HG02610 (cell line): ENCODE results near the gene SLC39A1.

Experiments
- ATAC-seq: cut with Tn5 transposase; IDR thresholded peaks from one replicate; pipeline ENCODE4 v1.9.1; 2021; ENCODE audit warnings: mild to moderate bottlenecking, moderate library complexity; ENCODE audit not compliant: unreplicated experiment

Gene SLC39A1

DNA sequence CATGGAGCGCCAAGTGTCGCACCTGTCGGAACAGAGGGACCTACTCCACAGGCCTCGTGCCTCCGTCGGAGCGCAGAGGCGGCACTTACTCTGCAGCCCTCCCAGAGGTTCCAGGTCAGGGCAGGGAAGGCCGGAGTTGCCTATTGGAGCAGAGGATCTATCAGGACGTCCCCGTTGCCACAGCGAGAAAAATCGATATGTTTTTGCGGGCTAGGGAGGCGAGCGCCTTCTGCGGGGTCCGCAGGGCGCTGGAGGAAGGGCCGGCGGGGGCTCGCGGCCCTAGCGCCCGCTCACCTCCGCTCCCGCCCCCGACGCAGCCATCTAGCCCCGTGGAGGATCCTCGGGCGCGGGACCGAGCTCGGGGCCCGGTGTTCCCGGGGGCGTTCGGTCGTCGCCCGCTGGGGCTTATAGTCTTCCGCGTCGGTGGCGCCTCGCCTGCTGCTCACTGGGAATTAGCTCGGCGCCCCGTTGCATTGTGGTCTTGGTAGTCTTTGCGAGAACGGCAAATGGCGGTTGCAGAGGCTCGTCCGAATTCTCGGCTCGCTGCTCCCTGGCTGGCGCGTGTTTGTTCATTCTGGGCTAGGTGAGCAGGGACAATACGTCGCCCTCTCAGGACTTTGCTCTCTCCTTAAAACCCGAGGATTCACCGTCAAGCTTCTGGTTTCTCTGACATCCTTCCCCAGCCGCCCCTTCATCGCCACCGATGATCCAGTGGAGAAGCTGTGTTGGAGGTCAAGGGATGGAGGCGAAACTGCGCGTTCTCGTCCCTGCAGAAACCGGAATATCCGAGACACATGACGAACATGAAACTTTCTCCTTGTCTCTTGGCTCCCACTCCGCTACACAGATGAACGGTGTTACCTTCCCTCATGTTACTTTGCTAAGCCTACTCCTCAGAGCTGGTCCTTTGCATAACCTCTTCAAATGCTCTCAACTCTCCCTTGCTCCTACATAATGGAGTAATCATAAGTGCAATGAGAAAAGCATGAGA is 14.2 kb upstream of the SLC39A1 start, which contains the start of gene JTB:
Gene JTB (minus strand): TSS at position 425 of the 991 bp plus-strand sequence. CDS start 422 bp downstream, at position 3.
- ATAC-seq: peak; percentile 79

DNA sequence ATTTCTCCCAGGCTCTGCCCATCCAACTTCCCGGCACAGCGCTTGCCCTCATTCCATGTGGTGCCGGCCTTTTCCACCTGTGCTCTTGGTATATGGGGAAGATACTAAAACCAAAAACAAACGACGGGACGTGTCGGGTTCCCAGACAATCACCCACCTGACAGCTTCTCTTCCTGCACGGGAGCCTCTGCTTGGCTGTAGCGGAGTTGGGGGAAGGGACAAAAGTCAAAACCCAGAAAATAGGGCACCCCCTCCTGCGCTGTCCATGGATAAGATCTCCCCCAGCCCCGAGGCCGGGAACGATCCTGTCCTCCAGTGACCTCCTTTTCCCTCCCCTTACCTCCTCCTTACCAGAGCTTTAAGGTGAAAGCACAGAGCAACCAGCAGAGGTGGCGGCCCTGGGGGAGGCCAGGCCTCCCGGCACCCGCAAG is 13.5 kb upstream of the SLC39A1 start:
- ATAC-seq: no peak

DNA sequence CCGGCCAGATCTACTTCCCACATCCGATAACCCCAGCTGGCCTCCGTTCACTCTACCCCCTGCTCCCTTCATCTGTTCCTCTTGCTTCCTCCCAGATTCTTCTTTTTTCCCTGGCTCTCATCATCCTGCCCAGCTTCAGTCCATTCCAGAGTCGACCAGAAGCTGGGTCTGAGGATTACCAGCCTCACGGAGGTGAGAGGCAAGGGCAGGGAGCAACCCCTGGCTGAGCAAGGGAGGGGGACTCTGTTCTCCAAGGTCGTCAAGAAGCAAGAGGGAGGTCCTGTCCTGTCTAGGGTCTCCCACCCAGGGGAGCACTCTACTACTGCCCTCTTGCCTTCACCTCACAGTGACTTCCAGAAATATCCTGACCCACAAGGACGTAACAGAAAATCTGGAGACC is 10.2 kb upstream of the SLC39A1 start:
- no peak for ATAC-seq

DNA sequence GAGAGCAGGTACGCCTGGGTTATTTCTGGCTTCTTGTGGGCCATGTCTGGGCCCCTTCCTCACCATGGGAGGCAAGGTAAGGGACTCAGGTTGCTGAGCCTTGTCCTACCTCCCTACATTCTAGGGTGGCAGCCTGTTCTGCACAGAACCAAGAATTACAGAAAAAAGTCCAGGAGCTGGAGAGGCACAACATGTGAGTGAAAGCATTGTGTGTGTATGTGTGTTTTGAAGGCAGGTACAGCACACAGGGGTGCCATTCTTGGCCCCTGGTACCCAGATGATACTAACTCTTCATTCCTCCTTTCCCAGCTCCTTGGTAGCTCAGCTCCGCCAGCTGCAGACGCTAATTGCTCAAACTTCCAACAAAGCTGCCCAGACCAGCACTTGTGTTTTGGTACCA is 9.7 kb upstream of the SLC39A1 start:
- no peak for ATAC-seq

DNA sequence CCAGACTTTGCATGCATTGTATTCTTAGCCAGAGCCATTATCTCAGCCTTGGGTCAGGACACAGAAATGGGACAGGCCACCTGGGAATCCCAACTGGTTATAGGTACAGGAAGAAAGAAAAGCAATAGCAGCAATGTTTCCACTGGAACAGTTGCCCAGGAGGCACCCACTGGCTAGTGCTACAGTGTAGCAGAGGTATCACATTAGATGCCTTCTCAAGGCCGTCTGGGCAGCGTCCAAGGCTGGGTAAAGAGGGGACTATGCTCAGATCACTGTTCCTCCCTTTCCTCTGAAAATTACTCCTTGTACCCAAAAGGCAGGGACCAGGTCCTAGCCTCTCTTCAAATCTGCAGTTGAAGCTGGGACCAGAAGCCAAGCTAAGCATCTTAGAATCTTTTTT is 7.0 kb upstream of the SLC39A1 start:
- no peak for ATAC-seq

DNA sequence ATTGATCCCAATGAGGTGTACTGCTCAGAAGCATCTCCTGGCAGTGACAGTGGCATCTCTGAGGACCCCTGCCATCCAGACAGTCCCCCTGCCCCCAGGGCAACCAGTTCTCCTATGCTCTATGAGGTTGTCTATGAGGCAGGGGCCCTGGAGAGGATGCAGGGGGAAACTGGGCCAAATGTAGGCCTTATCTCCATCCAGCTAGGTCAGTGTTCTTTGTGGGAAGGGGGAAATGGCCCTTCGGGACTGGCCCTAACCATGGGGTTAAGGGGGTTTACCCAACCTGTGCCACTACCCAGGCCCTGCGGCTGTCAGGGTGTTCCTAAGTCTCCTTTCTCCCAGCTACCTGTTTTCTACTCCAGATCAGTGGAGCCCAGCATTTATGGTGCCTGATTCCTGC is 5.6 kb upstream of the SLC39A1 start:
- ATAC-seq: no peak

DNA sequence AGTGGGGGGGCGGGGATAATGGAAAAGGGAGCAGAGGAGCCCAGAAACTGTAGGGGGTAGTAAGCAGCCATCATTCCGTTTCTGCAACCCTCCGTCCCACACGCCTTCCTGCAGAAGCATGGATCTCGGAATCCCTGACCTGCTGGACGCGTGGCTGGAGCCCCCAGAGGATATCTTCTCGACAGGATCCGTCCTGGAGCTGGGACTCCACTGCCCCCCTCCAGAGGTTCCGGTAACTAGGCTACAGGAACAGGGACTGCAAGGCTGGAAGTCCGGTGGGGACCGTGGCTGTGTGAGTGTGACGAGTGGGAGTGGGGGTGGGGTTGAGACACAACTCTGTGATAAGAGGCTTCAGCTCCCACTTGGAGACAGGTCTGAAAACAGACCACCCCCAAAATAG is 5.1 kb upstream of the SLC39A1 start:
- no peak for ATAC-seq

DNA sequence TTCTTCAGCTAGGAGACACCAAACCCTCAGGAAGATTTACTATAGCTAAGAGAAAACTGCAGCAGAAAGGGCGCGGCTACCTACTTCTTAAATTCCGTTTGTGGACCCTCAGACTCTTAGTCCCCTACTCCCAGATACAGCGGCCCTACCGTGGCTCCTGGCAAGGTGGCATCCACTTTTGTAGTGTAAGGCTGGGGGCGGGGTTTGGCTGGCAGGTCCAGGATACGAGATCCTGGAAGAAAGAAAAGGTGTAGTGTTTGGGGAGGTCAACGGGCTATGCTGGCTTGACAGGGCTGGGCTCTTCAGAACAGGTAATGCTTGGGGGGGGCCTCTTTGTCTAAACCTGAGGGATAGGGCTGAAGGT is 4.6 kb upstream of the SLC39A1 start:
- ATAC-seq: no peak

DNA sequence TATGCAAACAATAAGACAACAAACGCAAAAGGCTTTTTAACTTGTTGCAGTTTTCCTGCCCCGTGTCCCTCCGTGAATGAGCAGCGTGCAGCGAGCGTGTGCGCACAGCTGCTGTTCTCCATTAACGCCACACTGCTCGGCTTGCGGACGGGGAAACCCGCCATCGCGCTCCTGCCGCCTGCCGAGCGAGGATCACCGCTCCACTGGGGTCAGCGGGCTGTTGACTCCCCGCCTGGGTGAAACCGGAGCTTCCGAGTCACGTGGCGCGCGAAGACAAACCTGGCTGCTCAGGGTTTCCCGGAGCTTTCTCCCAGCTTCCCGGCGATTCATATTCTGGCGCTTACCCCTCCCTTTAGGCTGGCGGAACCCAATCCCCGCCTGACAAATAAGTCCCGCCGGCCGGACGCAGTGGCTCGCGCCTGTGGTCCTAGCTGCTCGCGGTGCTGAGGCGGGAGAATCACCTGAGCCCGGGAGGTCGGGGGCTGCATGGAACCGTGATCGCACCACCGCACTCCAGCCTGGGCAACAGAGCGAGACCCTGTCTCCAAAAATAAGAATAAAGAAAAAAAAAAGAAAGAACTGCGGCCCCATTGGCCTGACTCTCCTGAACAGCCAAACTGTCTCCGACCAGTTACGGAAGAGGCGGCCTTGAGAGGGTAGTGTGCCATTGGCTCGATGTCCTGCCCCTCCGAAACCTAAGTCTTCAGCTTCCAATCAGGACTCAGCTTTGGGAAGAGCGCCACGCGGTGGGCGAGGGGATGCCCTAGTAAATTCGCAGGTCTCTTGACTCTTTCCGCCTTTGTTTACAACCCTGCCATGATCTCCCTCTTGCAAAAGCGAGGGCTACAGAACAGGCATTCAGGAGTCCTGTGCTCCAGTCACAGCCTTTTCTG is 4.0 kb upstream of the SLC39A1 start, which contains the start of gene CREB3L4:
Gene CREB3L4 (plus strand): TSS at position 796 of the 893 bp plus-strand sequence. CDS start 624 bp downstream, outside the sequence.
- ATAC-seq: peak; percentile 70

DNA sequence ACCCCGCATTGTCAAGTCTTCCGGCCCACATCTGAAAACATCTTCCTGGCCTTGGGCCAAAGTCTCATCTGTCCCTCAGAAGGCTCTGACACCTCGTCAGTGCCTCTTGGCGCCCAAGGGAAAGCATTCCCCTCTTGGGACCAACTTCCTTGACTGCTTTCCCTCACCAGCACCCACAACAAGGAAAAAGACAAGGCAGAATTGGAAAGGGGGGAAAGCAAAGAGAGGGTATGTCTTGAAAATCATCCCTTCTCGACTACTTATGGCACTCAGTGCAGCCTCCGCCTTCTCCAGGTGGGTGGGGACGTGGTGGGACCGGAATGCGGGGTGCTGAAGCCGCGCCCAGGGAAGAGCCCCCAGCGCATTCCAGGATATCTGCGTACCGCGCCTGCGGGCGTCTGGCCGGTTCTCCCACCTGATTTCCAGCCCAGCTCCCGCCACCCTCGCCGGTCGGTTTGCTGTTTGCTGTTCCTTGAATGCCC is 554 bp upstream of the SLC39A1 start:
- peak; percentile 1 for ATAC-seq

DNA sequence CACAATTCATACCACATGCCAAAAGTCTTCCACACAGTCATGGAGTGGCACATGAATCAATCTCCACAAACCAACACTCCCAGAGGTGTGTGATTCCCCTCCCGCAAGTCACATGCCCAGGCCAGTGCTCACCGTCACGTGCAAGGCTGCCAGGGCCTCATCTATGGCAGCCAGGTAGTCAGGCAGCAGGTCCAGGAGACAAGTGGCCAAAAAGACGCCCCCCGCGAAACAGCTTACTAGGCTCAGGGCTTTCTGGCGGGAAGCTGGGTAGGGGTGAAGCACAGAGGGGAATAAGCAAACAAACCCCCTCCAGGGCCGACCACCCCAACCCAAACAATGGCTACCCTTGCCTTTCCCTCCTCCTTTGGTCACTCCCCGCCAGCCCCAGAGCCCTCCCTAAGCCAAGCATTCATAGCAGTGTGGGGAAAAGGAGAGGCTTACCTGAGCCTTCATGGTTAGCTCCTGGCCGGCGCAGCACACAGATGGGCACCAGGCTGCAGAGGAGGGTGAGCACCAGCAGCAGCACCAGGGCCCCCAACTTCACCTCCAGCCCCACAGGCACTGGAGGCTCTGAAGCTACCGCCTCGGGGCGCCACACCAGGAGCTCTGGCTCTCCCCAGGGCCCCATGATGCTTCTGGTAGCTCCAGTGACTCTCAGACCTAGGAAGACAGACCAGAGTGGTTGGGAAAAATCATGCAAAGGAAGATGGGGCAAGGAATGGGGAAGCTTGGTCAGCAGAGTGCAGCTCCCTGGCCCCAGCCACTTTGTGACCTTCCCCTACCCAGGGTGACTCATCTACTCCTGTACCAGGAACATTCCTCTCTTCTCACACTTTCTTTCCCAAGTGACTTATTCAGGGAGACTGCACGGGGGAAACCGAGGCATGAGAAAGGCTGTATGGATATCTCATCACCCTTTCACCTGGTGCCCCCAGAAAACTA is 978 bp downstream of the SLC39A1 start:
- no peak for ATAC-seq

DNA sequence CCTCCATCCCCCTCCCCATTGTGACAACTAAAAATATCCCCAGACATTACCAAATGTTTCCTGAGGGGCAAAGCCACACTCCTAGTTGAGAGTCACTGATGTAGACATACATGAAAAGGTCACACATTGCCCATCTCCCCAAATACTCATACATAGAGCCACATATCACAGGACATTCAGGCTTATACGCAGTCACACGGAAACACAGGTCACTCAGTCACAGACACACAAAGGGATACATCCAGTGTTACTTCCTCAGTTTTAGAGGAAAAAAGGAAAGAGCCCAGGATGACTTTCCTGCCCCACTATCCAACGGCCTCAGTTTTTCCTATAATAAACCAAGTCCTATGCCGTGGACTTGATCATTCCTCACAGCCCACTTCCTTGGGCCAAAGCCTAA is 1.9 kb downstream of the SLC39A1 start:
- ATAC-seq: no peak

DNA sequence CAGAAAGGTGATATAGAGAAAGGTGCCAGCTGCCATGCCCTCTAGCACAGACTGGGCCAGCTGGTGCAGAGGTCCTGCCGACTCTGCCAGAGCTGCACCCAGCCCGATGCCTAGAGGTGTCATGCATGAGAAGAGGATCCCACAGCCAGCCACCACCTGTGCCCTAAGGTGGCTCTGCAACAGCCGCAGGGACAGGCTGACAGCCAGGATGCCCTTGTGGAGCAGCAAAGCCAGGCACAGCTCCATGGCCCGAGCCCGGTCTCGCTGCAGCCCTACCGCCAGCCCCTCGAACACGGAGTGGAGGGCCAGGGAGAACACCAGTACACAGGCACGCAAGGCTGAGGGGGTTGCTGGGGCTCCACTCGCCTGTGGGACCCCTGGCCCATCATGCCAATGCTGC is 3.1 kb downstream of the SLC39A1 start:
- ATAC-seq: no peak

DNA sequence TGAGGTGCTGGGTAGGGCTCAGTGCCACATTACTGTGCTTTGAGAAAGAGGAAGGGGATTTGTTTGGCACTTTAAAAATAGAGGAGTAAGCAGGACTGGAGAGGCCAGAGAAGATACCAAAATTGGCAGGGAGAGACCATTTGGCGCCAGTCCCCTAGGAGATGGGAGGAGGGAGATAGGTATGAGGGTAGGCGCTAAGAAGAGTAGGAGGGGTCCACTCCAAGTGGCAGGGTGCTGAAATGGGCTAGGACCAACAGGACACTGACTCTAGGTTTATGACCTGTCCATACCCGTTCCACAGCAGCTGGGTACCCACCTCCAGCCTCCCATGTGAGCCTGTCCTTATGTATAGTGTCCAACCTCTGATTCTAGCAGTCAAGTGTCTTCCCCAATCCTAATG is 3.9 kb downstream of the SLC39A1 start:
- no peak for ATAC-seq

DNA sequence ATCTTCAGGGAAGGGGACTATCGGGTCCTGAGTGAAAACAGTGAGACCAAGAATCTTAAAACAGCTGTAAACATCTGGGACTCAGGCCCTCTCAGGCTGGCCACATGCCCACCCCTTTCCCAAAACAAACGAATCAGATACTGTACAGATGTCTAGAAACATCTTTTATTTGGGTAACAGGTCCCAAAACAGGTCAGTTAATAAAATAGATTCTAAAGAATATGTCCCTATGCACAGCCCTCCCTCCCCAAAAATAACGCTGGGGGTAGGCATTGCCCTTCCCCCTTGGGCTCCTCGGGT is 4.4 kb downstream of the SLC39A1 start:
- ATAC-seq: no peak

DNA sequence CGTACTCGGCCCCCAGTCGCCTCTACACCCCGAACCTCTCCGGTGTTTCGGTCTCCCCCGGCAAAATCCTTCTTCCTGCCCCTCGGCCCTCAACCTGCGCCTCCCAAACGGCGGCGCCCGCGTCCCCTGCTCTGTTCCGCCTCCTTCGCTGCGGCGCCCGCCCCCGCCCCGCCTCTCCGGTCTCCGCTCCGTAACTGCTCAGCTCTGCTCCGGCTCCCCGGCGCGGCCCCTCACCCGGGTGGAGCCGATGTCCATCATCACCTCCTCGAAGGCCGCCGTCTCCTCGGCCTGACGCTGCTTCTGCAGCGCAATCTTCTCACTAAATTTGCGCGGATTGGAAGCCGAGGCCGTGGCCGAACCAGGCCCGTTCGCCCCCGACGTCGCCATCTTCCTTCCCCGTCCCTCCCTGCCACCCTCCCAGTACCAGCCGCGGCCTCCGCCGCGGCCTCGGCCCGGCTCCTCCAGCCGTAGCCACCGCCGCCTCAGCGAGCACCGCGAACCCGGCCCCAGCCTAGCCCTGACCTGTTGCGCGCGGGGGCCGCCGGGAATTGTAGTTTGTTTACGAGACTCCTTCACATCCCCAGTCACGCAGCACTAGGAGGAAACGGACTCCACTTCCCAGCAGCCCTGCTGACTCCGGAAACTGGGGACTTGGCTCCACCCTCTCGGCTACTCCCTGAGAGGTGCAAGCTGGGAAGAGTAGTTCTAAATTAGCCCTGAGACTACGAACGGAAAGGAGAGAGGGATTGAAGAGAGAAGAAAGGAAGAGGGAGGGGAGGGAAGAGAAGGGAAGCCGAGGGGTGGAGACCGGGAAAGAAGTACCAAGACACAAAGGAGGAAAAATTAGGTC is 5.0 kb downstream of the SLC39A1 start, which contains the start of gene CRTC2:
Gene CRTC2 (minus strand): TSS at position 502 of the 850 bp plus-strand sequence. CDS start 115 bp downstream, at position 387.
- ATAC-seq: peak; percentile 64

DNA sequence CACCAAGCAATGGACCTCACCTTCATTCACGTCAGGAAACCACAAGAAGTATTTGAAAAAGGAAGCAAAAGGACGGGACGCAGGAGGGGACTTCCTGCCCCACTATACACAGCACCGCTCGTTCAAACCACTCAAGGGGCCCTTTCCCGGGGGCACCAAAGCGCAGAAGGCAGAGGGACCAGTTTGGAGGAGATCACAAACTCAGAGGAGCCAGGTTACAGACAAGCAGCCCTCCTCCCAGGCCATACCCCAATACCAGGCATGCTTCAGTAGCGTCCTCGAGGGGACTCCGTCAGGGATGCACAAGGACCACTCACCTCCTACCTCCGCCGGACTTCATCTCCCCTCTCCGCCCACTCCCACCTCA is 5.6 kb downstream of the SLC39A1 start:
- no peak for ATAC-seq

DNA sequence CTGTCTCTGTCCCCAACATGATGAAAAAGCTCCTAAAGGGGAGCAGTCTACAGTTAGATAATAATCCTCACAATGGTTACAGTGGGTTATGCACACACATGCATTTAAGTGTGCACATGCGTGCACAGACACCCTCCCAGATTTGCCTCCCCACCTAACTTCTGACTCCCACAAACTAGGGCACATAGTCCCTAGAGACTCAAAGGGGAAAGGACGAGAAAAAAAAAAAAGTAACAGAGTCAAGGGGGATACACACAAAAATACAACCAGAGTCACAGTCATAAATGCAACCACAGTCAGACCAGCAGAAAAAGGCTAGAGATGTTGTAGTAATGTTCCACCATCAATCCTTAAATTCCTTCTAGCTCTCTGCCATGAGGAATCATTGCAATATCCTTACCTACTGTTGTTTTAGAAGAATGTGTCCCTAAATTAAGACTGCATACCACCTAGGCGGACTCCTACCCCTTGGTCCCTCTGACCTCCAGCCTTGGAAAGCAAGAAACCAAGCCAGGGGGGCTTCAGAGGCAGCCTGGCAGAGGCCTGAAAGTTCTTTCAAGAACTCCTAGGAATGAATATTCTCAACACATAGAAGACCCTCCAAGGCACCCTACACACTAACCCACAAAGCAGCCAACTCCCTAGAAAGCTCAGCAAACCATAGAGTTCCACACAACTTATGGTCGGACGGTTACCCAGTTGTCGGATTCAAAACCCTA is 6.2 kb downstream of the SLC39A1 start:
- no peak for ATAC-seq

DNA sequence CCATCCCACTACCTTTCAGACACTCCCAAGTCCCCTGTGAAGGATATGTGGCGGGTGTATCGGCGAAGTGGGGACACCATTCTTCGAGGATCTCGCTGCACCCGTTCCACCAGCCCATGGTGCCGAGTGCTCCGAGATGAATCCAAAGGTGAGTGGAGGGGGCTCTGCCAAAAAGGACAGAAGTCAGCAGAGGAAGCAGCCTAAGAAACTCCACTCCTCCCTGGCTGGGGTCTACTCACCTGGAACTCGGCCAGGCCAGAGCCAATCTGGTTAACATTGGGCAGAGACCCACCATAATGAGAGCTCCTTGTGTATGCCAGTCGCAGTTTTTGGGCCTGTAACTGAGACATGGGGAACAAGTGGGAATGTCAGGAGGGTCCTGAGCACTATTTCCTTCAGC is 8.5 kb downstream of the SLC39A1 start:
- ATAC-seq: no peak
